ENCODE data around the gene AKAP7. TPM values are rescaled to one million over a fixed set of nuclear protein-coding genes. Genes with fewer than 3 reads are reported as not detected.

AKAP7 gene
- polyA plus RNA-seq, 3 donors, result 2.4 to 4.9 (median 3.4) TPM

DNA sequence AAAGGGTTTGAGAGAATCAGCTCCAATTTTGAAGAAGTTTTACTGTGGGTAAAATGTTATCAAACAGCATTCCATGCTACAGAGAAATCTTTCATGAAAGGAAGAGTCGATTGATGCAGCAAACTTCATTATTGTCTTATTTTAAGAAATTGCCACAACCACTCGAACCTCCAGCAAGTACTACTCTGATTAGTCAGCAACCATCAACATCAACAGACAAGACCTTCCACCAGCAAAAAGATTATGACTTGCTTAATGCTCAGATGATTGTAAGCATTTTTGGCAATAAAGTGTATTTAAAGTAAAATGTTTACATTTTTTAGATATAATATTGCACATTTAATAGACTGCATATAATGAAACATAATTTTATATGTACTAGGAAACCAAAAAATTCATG lies 87.5 kb downstream of the AKAP7 start:
- Mint-ChIP-seq H3K4me1 (no peaks in the 10 kb centered on the region), H3K27me3 (ENCODE audit: low read depth in 3 of 3) (no peaks in the 10 kb centered on the region), H3K27ac (no peak overlapping the region), H3K9me3 (peaks cover 0 to 2% (median 0%) of the 10 kb centered on the region in 7 donors), H3K4me3 (no peak overlapping the region), H3K36me3 (peaks cover 17 to 18% of the 10 kb centered on the region in 2 donors)
- H3K36me3 ChIP-seq (replicated peaks in 1 of 2; ENCODE audit: control insufficient read depth in 1 of 2, insufficient read depth in 2 of 2, low read length in 2 of 2), result no peaks in the 10 kb centered on the region
- TF ChIP-seq, protein P1, sequence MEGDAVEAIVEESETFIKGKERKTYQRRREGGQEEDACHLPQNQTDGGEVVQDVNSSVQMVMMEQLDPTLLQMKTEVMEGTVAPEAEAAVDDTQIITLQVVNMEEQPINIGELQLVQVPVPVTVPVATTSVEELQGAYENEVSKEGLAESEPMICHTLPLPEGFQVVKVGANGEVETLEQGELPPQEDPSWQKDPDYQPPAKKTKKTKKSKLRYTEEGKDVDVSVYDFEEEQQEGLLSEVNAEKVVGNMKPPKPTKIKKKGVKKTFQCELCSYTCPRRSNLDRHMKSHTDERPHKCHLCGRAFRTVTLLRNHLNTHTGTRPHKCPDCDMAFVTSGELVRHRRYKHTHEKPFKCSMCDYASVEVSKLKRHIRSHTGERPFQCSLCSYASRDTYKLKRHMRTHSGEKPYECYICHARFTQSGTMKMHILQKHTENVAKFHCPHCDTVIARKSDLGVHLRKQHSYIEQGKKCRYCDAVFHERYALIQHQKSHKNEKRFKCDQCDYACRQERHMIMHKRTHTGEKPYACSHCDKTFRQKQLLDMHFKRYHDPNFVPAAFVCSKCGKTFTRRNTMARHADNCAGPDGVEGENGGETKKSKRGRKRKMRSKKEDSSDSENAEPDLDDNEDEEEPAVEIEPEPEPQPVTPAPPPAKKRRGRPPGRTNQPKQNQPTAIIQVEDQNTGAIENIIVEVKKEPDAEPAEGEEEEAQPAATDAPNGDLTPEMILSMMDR (IDR thresholded peaks at IDR 0.05), result no peak
- 100% methylated on average over 2 of the region's 2 CpGs for WGBS (ENCODE audit: insufficient coverage)
- H3K9me3 ChIP-seq (replicated peaks in 1 of 2; ENCODE audit: control insufficient read depth in 1 of 2, insufficient read depth in 1 of 2, low read length in 2 of 2), result no peaks in the 10 kb centered on the region
- no peak for DNase-seq
- H3K27me3 ChIP-seq (ENCODE audit: control insufficient read depth in 2 of 2, insufficient read depth in 2 of 2, low read length in 2 of 2), result no peaks in the 10 kb centered on the region
- H3K27ac ChIP-seq (ENCODE audit: low read depth in 1 of 2, low read length in 2 of 2), result no peak overlapping the region
- no peaks in the 10 kb centered on the region for H3K4me1 ChIP-seq (ENCODE audit: control insufficient read depth in 1 of 2, insufficient read depth in 2 of 2, low read length in 2 of 2)
- intact Hi-C loops (cut with micrococcal nuclease), result no loop called here
- no peaks in the 10 kb centered on the region for H4K20me1 ChIP-seq (ENCODE audit: insufficient read depth, low read length)
- no peak overlapping the region for H3K4me2 ChIP-seq (replicated peaks; ENCODE audit: extremely low read depth, low read length, poor library complexity, severe bottlenecking)
- H2AFZ ChIP-seq (ENCODE audit: insufficient read depth, low read depth, low read length, poor library complexity, severe bottlenecking), result no peak overlapping the region
- no peak overlapping the region for H3K9ac ChIP-seq (ENCODE audit: insufficient read depth, low read length, poor library complexity, severe bottlenecking)
- no peak overlapping the region for H3K4me3 ChIP-seq (replicated peaks in 1 of 3; ENCODE audit: low read depth in 2 of 3, low read length in 3 of 3)
- no peaks in the 10 kb centered on the region for H3K79me2 ChIP-seq (ENCODE audit: insufficient read depth, low read length)

DNA sequence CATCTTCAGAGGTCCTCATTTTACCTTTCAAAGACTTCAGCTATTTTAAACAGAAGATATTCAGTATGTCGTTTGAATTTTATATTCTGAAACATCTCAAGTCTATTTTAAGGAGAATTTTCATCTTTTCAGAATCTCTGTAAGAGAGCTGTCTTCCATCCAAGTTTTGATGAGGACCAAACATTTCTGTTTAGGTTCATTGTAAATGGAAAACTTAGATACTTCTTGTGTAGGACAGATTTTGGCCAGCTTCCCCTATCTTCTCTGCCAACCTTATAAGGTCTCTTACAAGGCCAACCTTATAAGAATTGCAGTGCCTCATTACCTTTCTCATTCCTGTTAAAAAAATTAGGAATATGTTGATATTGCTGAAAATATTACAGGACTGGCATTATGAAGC lies 88.1 kb downstream of the AKAP7 start:
- Histone ChIP-seq H3K79me2 (ENCODE audit: insufficient read depth, low read length) (no peaks in the 10 kb centered on the region), H3K36me3 (replicated peaks in 1 of 2; ENCODE audit: control insufficient read depth in 1 of 2, insufficient read depth in 2 of 2, low read length in 2 of 2) (no peaks in the 10 kb centered on the region), H3K9ac (ENCODE audit: insufficient read depth, low read length, poor library complexity, severe bottlenecking) (no peak overlapping the region), H3K4me3 (replicated peaks in 1 of 3; ENCODE audit: low read depth in 2 of 3, low read length in 3 of 3) (no peak overlapping the region), H3K27ac (ENCODE audit: low read depth in 1 of 2, low read length in 2 of 2) (no peak overlapping the region), H3K9me3 (replicated peaks in 1 of 2; ENCODE audit: control insufficient read depth in 1 of 2, insufficient read depth in 1 of 2, low read length in 2 of 2) (no peaks in the 10 kb centered on the region), H2AFZ (ENCODE audit: insufficient read depth, low read depth, low read length, poor library complexity, severe bottlenecking) (no peak overlapping the region), H3K27me3 (ENCODE audit: control insufficient read depth in 2 of 2, insufficient read depth in 2 of 2, low read length in 2 of 2) (no peaks in the 10 kb centered on the region), H3K4me2 (replicated peaks; ENCODE audit: extremely low read depth, low read length, poor library complexity, severe bottlenecking) (no peak overlapping the region), H3K4me1 (ENCODE audit: control insufficient read depth in 1 of 2, insufficient read depth in 2 of 2, low read length in 2 of 2) (no peaks in the 10 kb centered on the region), H4K20me1 (ENCODE audit: insufficient read depth, low read length) (no peaks in the 10 kb centered on the region)
- H3K27ac Mint-ChIP-seq, result no peak overlapping the region
- TF ChIP-seq, protein P1 (IDR thresholded peaks at IDR 0.05), result no peak
- H3K4me1 Mint-ChIP-seq, result no peaks in the 10 kb centered on the region
- H3K36me3 Mint-ChIP-seq, result peaks cover 17 to 18% of the 10 kb centered on the region in 2 donors
- no peak for DNase-seq
- H3K27me3 Mint-ChIP-seq (ENCODE audit: low read depth in 3 of 3), result no peaks in the 10 kb centered on the region
- intact Hi-C loops (cut with micrococcal nuclease), result no loop called here
- WGBS (ENCODE audit: insufficient coverage), result no CpG with 5 or more reads among the region's 1 CpG
- H3K4me3 Mint-ChIP-seq, result no peak overlapping the region
- peaks cover 0 to 2% (median 0%) of the 10 kb centered on the region in 7 donors for H3K9me3 Mint-ChIP-seq

Measured in CD14-positive monocyte (primary cell).